Activated effector memory CD4-positive, alpha-beta T cell treated with anti-CD3 and anti-CD28 coated beads, Interleukin-2, amount 50 U/mL, for 16 hours (primary cell): ENCODE measurements around the gene GJA5.
"Not testable (repeated sequence)": the region's sequence is repeated elsewhere in the genome, so short reads cannot be mapped to it uniquely, and the experiment has no call there.

Experiments used
- DNase-seq: peaks from one replicate; pipeline ENCODE4 v3.0.0-alpha.2; 2020

Gene GJA5

DNA sequence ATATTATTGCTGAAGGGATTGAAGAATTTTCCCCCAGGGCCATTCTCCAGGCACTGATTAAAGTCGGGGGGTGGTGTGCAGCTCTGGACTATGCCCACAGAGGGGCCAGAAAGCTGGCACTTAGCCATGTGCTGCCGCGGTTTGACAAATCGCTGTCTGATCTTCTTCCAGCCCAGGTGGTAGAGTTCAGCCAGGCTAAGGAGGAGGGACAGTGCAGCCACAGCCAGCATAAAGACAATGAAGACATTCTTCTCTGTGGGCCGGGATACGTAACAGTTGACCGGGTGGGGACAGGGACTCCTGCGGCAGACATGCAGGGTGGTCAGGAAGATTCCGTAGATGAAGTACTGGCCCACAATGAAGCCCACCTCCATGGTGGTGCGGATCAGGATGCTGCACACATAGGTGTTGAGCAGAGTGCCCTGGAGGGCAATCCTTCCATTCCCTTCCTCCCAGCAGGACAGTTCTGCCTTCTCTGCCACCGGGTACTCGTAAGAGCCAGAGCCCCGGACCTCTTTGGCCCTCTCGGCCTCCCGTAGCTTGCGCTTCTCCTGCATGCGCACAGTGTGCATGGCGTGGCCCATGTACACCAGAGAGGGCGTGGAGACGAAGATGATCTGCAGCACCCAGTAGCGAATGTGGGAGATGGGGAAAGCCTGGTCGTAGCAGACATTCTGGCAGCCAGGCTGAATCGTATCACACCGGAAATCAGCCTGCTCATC is 1.9 kb downstream of the GJA5 start:
- DNase-seq = no peak

DNA sequence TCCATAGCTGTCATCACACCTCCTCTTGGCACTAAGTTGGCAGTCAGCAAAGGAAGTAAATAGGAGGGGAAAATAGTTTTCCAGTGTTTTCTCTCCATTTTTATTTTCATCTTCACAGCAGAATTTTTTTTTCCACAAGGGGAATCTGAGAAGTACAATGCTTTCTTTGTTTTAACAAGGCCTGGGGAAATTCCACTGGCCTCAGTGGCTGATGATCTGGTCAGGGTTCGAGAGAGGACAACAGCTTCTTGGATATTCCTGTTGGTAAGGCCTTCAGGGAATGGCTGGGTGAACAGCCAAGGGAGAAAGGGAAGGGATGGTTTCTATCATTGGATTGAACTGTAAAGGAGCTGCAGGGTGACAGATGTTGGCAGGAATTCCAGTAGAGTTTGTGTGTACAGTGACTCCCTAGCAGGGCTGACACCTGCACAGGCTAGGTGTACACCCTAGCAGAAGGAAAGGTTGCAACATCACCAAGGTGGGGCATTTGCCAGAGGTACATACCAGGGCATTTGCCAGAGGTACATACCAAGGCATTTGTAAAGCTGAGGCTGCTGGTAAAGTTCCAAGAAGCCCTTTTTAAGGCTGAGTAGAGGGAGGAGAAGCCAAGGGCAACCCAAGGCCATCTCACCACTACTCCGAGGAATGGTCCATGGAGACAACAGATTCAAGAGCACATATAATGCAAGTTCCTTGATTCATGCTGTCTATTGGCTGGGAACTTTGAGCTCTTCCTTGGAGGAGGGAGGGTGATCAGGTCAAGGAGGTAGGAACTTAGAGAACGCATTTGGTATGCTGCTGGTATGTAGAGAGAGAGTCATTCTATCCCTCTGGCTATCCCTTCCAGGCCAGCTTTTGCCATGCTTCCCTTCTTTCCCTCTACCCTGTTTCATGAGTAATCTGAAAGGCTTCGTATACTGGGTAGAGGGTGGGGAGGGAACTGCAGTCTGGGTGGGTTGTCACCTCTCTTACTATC is 3.1 kb downstream of the GJA5 start:
- DNase-seq = no peak

DNA sequence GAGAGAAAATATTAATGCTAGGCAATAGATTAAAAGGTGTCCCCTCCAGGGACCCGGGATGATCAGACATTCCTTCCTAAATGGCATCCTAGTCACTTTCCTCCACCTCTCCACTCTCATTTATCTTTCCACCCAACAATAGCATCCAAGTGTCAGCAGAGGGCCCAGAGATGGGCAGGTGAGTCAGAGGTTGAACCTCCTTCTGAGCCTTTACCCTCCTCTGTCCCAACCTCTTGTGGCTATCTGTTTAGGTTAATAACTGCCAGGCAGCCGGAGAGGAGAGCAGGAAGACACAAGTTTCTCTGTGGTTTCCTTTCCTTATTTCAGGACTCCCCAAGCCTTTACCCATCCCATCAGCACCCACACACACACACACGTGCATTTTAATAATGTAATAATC is 4.1 kb downstream of the GJA5 start:
- no peak for DNase-seq

DNA sequence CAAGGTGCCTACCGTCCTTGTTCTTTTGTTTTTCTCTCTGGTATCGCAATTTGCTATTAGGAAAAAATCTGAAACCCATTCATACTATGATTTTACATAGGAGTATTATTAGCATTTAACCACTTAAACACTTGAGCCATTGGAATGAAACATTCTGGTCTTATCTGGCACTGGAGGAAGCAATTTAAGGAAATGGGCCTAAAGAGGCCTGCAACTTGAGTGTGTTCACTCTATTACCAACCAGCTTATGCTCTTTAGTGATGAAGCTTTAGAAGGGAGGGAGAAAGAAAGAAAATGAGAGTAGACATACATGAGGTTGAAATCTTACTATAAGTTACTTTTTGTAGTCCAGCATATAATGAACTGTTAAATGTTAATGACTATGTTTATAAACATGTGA is 5.7 kb downstream of the GJA5 start:
- no peak for DNase-seq

DNA sequence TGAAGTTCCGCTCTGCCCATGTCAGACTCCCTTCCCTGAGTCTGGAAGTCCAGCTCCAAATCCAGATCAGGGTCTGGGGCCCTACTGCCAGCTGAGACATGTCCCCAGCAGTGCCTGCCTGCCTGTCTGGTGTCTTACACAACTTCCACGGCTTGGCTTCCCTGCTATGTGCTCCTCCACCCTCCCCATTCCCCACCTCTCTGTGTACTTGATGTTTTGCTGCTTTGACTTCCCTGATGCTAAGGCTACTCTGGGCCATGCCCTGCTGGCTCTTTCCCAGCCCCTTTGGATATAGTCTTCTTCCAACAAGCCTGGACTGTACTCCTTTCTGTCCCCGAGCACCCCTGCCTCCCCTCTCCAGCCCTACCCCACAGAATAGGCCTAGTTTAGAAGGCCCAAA is 7.3 kb downstream of the GJA5 start:
- no peak for DNase-seq

DNA sequence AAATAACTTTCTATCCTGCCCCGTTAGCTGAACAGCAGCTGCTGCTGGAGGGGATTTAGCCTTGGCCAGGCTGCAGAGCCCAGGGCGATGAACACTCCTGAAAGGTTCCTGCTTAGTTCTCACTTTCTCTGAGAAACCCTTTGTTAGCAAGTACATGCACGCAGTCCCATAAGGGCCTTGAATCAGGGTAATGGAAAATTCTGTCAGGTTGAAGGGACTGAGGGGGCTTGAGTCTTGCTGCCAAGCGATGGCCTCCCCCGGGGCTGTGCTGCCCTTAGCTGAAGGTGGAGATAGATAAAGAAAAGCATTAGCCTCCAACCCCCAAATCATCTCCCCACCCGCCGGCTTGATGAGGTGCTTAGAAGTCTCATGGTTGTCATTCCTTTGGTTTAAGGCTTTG is 7.9 kb downstream of the GJA5 start:
- no peak for DNase-seq

DNA sequence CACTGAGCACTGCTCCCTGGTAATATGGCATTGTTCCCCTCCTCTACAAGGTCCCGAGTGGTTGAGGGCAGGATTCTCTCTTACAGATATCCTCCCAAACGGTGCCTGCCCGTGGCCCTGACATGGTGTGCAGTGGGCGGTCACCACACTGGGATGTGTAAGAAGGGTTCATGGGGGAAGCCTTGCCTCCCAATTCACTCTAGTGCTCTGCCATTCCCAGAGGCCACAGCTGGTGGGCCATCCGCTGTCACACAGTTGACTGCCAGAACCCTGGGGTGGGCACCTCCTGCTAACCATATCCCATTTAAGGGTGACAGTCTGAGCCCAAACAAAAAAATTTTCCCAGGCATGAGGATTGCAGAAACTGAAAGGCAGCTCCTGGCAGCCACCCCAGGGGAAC is 9.1 kb downstream of the GJA5 start:
- no peak for DNase-seq

DNA sequence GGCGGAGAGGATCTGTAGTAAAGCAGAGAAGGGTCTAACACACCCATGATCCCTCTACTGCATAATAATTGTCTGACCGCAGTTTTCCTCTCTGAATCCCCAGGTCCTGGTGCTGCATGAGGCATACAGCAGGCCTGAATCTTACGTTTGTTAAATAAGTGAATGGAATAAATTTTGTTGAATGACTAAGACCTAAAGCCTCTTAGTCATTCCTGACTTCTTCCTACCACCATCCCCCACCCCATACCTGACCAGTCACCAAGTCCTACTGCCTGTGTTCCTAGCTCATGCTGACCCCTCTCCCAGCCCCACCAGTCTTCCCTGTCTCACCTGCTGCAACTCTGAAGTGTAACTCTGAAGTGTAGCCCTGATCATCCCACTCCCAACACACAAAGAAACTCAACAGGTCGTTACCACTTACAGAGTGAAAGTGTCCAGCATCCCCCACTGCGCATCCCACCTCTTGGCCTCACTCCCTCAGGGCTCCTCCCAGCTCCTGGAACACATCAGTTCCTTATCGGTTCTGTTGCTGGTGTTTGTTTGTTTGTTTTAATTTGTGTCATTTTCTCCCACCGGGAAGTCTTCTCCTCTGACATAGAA is 9.7 kb downstream of the GJA5 start:
- DNase-seq = no peak

DNA sequence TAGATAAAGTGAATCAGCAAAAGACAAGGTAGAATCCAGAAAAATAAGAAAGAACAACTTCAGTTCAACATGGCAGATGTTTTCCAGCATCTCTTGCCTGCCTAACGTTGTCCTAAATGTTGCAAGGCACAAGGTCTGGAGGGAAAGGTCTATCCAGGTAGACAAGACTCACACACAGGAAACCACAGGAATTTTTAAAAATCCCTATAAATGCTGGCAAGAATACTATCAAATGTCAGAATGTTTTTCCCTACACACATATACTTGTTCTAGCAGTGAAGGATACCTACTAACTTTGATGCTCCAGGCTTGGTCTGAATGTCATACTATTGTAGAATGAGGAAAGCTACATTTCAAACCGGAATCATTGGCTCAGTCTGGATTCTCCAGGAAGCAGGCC is 10.6 kb downstream of the GJA5 start:
- DNase-seq = no peak

DNA sequence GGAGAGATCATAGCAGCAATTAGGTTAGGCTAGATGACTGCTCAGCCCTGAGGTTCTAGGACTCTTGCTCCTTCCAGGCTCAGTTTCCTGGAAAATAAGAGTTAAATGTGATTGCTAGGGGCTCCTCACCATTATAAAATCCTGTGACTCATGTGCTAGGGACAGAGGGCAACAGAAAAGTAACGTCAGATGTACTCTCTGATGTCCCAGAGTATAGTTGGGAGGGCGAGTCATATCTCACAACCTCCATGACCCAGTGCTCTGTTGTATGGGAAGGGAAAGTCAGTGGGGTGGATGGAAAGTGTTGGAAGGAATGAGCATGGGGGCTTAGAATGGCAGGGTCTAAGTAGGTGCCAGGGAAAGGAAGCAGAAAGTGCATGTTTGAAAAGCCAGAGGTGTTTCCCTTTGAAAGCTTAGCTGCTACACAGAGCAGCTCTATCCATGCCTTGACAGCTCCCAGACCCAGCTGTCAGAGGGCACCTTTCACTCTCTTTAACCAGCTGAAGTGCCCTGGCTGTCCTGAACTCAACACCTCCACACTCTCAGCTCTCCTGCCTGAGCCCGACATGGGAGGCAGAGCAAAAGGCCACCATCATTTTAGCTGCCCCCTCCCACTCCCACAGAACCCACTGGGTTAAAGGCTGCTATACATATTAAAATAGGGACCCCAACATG is 11.6 kb downstream of the GJA5 start:
- no peak for DNase-seq

DNA sequence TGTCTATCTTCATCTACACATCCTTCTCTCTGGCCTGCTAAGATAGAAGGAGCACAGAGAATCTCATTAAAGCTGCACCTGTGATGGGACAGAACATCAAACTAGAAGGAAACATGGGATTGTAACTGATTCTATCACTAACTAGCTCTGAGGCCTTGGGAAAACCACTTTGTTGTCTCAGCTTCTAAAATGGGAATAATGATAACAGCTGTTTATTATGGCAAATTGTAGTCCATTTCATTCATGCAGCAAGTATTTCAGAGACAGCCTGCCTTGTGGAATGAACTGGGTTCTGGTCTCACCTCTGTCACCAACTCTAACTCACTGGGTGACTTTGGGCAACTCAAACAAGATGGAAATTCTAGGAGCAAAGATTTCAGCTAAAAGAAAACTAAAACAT is 12.4 kb downstream of the GJA5 start:
- no peak for DNase-seq

DNA sequence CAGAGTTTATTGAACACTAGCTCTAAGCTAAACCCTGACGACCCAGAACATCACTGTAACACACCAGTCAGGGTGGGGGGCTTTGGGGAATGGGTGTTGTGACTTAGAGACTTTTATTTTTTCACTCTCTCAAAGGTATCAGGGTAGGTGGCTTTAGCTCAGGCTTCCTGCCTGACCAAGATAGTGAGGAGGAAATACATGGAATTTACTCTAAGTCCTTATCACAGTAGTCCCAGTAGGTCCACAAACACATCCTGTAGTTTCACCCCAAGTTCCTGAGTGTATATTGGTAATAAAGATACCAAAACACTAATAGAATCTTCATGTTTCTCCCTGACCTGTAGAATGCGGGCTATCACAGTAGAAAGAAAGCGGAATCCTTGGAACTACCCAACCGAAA is 15.1 kb downstream of the GJA5 start:
- DNase-seq = no peak

DNA sequence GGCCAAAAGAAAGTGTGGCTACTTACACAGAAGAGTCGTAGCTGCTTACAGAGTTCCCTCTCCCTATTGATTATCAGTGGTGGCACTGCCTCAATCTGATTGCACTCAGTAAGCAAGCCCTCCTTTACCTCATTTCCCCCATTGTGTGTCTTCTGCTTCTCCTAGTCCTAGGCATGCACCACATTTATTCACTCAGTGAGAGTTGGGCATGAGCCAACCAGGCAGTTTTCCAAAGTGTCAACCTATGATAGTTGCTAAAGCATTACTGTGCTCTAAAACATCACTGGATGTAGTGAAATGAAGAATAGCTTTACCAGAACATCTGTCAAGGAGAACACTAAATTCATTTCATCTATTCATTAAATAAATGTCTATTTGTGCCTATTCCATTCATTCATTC is 19.3 kb downstream of the GJA5 start:
- DNase-seq = no peak

DNA sequence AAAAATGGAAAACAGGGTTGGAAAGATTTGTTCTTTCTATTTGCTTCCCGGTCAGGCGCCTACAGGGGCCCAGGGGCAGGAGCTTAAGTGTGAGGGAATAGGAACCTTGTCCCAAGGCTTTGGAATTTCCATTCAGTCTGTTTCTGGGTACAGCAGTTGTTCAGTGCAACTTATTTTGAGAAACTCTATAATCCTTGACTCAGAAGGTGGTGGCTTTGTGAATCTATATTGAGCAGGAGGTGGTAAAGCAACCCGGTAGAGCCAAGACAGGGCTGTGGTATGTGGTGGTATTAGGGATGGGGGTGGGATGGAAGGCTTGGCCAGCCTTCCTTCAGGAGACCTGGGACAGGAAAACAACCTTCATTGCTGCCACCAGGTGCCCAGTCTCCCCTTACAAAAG is 20.0 kb downstream of the GJA5 start:
- DNase-seq = no peak

DNA sequence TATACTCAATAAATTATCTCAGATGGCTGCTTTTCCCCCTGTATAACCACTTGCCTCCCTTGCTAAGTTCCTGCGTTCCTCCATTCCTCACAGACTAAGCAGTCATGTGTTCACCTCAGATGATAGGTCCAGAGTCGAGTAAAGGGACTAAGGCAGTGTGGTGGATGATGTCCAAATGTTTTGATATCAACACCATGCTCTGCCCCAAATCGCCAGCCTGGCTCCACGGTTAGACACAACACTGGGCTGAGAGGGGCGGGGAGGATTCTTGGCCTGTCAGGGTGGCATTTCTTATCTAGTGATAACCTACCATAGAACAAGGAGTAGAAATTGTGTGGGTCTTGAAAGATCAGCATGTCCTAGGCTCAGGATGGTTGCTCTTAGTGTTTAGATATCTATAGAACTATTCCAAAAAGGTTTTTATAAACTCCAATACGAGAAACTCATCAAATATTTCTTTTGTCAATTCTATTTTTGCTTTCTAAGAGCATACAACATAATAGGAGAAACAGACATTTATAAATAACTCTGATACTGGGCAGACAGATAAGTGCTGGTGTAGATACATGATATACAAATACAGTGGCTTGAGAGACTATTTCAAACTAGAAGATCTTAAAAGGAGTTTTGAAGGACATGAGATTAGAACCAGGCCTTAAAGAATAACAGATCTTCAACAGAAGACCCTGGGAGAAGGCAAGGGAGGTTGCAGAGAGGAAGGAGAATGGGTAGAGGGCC is 21.5 kb downstream of the GJA5 start:
- DNase-seq = no peak

DNA sequence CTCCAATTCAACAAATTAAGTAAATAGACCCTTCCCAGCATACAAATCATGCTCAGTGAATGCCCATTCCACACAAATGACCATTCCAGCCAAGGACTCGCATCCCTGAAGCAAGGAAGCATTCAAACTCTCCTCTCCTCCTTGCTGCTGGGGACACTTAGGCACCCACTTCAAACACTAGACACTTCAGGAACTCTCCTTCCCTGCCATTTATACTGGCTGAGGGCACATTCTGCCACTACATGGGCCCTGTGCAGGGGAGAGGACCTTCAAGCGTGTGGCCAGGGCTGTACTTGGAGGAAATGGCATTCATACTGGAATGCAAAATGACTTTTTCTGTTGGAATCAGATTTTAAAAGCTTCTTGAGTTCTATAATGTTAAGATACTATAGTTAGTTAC is 22.3 kb downstream of the GJA5 start:
- no peak for DNase-seq

DNA sequence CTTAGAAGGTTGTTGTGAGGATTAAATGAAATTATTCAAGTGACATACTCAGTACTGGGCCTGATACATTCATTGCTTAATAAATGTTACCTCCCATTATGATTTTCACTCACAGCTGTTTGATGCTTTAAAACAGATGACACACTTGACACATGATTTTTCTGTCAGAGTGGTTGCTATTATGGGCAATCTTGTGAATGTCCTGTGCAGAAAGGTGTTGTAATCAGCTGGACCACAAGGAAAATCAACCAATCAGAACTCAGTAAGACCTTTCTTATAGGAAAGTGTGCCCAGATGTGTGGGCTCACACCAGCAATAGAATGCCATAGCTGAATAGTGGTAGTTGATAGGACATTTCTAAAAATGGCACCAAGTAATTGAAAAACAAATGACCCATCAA is 23.5 kb downstream of the GJA5 start:
- no peak for DNase-seq

DNA sequence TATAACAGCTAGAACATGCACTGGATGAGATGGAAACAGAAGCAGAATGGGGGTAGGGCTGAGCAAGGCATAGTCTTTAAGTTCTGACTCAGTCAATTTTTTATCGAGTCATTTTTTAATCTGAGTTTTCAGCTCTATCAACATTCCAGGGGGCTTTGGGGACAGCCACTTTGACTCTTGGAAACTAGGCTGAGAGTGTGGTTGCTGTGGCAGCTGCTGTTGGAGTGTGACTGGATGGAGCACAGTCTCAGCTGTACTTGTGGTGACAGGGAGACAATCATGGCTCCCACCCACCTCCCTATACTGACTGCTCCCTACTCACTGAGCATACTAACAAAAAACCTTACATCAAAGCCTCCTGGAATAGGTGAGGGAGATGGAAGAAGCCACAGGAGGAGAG is 25.0 kb downstream of the GJA5 start:
- DNase-seq = no peak

DNA sequence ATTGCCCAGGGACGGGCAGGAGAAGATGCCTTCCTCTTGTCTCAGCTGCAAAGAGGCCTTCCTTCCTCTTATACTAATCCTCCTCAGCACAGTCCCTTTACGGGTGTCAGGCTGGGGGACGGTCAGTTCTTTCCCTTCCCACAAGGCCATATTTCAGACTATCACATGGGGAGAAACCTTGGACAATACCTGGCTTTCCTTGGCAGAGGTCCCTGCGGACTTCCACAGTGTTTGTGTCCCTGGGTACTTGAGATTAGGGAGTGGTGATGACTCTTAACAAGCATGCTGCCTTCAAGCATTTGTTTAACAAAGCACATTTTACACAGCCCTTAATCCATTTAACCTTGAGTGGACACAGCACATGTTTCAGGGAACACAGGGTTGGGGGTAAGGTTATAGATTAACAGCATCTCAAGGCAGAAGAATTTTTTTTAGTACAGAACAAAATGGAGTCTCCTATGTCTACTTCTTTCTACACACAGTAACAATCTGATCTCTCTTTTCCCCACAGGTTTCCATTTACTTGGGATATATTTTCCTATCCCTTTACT is 26.0 kb downstream of the GJA5 start:
- DNase-seq = not testable (repeated sequence)

DNA sequence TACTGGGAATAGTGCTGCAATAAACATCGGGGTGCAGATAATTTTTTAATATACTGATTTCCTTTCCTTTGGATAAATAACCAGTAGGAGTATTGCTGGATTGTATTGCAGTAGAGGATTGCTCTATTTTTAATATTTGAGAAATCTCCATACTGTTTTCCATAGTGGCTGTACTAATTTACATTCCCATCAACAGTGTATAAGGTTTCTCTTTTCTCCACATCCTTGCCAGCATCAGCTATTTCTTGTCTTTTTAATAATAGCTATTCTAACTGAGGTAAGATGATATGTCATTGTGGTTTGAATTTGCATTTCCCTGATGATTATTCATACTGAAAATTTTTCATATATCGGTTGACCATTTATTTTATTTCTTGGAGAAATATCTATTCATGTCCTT is 31.1 kb downstream of the GJA5 start:
- DNase-seq = no peak

DNA sequence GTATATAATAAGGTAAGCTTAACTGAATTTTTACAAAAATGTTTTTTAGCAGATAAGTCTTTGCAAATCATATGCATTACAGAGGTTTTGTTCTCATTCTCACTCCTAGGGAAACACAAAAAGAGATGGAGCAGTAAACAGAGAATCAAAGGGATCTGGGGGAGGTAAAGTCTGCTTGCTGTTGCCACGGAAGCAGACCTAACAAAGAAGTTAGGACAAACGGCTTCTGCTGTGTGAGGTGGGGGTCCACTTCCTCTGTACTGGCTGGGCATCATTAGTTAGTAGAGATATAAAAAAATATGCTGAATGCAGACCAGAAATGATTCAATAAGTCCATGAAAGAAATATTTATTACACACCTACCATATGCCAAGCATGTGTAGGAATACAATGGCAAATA is 34.2 kb downstream of the GJA5 start:
- no peak for DNase-seq

DNA sequence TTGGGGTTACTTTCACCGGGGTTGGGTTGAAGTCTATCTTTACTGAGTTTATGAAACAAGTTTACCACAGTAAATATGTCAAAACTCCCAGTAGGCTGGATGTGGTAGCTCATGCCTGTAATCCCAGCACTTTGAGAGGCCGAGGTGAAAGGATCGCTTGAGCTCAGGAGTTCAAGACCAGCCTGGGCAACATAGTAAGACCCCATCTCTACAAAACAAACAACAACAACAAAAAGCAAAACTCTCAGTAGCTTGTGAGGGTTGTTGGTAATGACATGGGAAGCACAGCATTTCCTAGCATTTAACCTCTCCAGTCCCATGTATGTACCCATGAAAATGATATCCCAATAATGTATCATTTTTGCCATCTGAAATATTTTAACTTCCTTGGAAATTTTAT is 34.7 kb downstream of the GJA5 start:
- no peak for DNase-seq
